AG08396 (cell line): ENCODE data around the gene RCSD1.

Experiments
- DNase-seq: peaks from one replicate; pipeline ENCODE4 v3.0.0; 2012; ENCODE audit warnings: low spot score, mixed read lengths

The RCSD1 gene

GRCh38 chr1:167687919-167688519 is 58.0 kb downstream of the RCSD1 start:
- DNase-seq: peak; percentile 69

DNA sequence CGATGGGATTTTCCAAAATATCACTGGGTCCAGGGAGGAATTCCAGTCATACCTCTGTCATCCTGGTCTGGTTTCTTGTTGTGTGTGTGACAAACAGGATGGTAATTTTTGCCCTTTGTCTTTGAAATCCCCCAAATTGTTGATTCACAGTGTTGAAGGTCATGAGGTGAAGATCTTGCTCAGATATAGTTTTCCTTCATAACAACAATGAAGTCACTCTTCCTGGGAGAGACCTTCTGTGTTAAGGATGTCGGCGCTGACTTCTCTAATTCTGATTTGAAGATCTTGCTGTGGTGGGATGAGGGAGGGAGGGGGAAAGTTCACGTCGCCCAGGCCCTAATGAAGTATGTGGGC is 59.5 kb downstream of the RCSD1 start:
- no peak for DNase-seq

GRCh38 chr1:167690053-167690452 is 60.0 kb downstream of the RCSD1 start:
- no peak for DNase-seq

- no peak for DNase-seq
Measured at GRCh38 chr1:167693425-167694045, 63.5 kb downstream of the RCSD1 start.

- no peak for DNase-seq
Measured at GRCh38 chr1:167694691-167695090, 64.7 kb downstream of the RCSD1 start.

DNA sequence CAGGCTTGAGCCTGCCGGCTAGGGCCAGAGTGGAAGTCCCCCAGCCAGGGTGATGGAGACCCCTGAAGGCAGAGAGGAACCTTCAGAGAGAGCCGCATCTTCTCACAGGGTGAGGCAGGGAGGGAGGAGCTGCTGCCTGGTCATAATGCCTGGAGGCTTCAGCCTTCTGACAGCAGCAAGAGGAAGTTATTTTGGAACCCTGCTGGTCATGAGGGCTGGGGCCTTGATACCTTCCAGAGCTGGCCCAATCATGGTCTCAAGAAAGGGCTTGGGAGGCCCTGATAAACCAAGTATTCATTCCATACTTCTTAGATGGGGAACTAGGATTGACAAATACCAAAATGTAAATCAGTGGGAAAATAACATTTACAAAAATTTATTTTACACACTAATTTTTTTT is 65.1 kb downstream of the RCSD1 start:
- no peak for DNase-seq

DNA sequence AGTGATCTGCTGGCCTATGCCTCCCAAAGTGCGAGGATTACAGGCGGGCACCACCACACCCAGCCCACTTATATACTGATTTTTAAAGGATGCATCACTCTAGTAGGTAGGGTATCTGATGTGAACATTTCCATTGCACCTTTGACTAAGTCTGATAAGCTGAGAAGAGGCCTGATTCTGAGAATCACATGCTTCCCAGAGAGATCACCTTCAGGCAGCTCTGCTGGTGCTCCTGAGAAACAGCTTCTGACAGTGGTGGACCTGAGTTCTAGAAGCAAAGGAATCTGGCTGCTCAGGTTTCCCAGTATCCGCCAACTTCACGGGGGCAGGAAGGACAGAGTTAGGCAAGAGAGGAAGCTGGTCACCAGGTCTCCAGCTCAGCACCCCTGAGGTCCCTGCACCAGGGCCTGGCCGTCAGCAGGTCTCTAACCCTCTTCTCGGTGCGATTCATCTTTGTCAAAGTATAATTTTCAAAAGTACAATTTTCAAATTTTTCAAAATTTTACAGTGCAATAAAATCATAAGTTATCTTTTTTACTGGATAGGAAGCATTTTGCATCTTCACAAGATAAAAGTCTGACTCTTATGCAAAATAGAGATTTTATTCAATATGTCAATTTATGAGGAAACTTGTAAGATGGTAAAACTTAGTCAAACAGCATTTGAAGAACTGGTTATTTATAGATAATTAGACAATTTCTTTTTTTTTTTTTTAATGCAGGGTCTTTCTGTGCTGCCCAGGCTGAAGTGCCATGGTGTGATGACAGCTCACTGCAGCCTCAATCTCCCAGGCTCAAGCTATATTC is 65.9 kb downstream of the RCSD1 start:
- DNase-seq: no peak

GRCh38 chr1:167697667-167698141 is 67.7 kb downstream of the RCSD1 start:
- no peak for DNase-seq

- no peak for DNase-seq
Measured at GRCh38 chr1:167698313-167698712, 68.3 kb downstream of the RCSD1 start.

GRCh38 chr1:167701510-167701909 is 71.5 kb downstream of the RCSD1 start:
- no peak for DNase-seq

DNA sequence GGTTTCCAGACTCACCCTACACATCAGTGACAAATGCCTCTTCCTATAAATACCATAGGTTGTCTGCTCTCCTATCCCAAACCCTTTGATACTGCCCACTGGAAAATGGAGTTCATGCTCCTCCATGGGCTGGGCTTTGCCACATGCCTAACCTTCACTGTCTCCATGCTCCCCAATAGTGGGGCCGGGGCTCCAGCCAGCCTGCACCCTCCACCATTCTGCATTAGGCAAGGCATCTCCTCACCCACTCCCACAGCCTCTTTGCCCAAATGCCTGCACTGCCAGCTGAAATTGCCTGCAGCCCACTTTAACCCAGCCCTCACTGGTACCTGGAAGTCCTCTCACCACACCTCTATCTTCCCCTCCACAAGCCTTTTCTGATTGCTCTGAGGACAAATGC is 73.5 kb downstream of the RCSD1 start:
- no peak for DNase-seq

DNA sequence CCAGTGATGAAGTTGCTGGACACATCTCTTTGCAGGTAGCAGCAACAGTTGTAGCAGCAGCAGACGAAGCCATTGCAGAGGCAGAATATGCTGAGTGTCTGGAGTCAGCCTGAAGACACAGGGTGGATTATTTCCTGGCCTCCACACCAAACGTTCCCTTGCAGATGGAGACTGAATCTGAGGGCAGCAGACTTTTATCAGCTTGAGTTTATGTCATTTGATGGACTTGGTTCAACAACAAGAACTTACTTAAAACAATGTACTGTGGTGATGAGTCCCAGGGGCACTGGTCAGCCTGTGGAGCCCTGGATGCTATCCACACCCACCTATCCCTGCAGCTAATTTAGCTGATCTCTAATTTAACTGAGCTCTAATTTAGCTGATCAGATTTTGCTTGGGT is 74.7 kb downstream of the RCSD1 start:
- DNase-seq: no peak

DNA sequence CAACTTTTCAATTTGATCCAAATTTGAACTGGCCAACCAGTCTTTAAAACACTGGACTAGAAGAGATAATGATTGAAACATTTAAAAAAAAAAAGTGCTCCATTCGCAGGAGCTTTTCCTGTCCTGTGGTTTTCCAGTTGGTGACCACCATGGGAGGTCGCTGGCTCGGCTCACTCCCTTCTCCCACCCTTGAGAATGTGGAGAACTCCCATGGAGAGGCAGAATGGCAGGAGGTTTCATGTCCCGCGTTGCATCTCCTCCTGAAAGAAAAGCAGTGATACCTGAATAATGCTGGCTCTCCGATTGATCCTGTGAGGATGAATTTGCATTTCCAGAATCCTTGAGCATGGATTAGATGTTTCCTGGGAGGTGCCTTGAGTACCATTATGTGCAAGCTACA is 75.2 kb downstream of the RCSD1 start:
- no peak for DNase-seq

DNA sequence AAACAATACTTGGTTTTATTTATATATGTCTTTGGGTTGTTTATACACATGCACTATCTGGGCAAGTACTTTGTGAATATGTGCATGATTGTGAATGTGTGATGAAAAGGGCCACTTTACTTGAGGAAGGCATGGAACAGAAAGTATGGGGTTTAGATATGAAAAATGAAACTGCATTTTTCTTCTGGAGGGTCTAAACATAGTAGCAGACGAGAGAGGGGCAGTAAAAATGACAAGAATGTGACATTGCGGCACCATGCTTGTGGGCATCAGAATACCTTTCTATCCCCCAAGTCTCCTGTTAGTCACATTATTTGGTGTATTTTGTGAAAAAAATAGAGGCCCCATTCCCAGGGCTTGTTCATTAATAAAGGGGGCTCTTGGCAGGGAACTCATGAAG is 76.3 kb downstream of the RCSD1 start:
- no peak for DNase-seq

DNA sequence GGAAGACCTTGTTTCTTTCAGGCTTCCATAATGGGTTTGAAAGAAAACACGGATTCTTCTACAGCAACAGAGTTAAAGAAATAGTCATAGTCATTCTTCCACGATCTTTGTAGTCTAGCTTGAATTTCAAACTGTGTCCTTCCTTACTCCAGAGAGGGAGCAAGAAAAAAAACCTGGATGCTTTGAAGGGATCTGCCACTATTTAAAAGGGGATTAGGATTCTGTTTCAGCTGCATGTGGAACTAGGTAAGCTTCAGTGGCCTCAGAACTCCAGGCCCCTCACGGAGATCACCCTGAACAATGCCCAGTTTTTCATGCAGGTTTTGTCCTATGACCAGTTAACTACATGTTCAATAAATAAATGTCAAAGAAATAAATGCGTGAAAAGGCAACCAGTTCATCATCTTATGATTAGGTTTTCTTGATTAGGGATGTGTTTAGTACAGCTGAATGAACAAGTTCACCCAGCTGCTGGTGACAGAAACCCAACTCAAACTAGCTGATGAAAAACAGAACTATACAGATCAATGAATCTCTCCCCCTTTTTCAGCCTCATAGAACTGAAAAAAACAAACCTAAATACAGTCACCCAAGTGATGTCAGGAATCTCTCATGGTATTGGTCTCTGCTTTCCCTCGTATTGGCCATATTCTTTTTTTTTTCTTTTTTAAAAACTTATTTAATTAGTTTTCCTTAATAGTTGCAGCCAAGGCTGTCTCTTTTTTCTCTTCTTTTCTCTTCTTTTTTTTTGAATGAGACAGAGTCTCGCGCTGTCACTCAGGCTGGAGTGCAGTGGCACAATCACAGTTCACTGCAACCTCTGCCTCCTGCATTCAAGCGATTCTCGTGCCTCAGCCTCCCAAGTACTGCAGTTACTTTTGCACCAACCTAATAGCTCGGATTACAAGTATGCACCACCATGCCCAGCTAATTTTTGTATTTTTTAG is 77.2 kb downstream of the RCSD1 start:
- no peak for DNase-seq

GRCh38 chr1:167707942-167708341 is 77.9 kb downstream of the RCSD1 start:
- DNase-seq: no peak

DNA sequence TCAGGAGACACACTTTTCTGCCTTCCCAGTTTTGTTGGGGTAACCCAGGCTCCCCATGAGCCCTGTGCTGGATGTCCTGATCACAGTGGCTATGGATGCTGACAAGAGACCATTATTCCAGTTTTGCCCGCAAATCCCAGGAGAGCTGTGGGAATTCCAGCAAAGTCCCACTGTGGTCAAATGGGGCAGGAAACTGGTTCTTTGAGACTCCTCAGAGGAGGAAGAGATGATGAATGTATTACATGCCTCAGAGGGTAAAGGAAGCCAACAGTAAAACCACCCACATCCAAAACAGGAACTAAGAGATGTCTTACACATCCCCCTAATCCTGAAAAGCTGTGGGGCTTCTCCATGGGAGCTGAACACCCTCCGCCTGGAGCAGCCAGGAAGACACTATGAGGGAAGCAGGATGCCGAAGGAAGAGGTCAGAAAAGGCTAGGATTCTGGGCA is 78.9 kb downstream of the RCSD1 start:
- no peak for DNase-seq

GRCh38 chr1:167710836-167711235 is 80.8 kb downstream of the RCSD1 start:
- DNase-seq: no peak

DNA sequence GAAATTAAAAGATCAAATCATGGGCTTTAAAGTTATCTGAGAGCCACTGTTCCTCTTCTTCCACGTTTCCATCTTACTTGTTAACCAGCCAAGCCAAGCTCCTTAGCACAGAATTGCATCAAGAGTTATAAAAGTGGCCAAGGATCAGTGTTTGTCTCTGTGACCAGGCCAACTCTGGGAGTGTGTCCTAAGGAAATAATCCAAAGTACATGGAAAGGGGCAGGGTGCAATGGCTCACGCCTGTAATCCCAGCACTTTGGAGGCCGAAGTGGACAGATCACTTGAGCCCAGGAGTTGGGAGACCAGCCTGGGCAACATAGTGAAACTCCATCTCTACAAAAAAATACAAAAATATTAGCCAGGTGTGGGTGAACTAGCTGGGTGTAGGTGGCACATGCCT is 81.8 kb downstream of the RCSD1 start:
- no peak for DNase-seq

DNA sequence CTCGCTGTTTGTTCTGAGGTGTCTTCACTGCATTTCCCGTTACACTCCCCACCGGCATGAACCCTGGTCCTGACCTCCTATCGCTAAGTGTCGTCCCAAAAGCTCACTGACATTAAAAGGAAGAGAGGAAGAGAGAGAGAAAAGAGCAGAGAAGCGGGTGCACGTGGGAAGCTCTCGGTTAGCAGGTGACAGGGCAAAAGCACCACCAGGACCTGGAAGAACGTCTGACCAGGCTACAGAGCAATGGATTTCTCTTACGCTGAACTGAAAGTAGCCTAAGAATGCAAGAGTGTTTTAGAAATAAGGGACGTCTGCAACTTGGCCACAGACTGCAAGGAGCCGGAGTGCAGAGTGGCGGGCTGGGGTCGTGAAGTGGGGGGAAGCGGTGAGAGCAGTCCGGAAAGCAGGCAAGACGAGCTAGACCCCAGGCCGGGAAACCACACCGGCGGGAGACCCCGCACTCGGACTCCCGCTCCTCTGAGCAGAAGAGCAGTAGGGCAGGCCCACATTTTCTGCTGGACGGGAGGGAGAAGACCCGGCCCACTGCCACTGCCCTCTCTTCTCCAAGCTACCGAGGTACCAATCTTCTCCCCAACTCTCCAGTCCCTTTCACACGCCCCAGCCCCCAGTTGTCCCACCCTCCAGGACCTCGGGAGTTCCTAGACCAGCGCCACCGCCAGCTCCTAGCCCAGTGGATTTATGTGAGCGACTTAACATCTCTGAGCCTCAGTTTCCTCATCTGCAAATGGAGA is 83.5 kb downstream of the RCSD1 start:
- DNase-seq: no peak

- DNase-seq: peak; percentile 89
Measured at GRCh38 chr1:167714098-167714438, 84.0 kb downstream of the RCSD1 start.
